TTC549 (cell line): ENCODE results near the gene ATP9B.

Source experiments
- FAIRE-seq: peaks from 2 replicates; lab custom pipeline; 2012; peaks lifted over from hg19 to GRCh38; lab: Jason Lieb, UNC

Gene ATP9B

DNA sequence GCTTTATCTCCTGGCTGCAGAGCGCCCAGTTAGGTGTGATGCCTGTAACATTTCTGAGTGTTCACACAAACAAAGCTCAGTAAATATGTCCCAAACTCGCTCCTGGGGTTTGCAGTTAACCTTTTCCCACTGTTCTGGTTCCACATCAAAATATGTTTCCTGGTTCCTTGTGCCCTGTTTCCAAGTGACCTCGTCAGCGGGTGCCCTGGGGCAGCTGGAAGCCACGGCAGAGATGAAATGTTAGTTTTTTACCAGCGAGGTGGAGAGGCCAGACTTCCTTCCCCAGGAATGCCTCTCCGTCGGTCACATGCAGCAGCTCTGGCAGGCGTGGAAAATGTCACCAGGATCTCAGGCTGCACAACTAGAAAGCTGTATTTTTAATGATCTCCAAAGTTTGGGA lies 344.7 kb downstream of the ATP9B start:
- no peak for FAIRE-seq

DNA sequence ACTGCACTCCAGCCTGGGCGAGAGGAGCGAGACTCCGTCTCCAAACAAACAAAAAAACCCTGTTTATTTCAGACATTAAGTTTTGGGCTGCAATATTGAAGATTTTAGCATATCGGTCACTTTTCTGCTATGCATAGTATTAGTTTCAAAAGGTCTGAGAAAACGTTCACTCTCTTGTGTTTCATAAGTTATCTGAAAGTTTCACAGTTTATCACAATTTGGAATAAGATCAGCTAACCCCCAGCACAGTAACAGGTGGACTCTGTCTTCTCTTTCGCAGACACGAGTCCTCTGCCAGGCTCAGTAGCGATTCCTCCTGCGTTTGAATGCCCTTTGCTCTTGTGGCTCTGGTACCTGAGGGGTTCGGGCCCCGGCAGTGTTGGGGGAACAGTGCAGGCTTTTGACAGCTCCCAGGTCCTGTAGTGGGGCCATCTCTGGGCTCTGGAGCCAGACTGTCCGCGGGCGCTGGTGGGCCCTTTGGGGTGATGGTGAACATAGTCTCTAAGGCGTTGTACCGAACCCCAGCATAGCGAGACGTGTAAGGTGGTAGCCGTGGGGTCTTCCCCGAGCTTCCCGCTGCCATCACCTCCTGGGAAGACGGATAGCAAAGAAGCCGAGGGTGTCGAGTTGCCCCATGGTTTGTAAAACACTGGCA lies 347.0 kb downstream of the ATP9B start:
- FAIRE-seq: no peak

DNA sequence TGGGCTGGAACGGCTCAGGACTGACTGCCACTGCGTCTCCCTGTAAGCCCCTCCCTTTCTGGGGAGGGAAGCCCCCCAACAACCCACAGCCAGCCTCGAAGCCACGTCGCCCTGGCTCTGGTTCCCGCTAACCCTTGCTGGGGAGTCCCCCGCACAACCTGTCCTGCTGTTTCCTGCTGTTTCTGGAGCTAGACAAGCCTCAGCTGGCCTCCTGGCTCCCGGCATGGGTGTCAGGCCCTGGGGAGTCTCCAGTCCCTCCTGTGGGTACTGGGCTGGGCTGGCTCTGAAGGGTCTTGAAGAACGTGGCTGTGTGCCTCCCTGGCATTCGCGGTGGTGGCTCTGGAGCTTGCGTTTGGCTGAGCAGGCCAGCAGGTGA lies 347.5 kb downstream of the ATP9B start:
- FAIRE-seq: no peak

DNA sequence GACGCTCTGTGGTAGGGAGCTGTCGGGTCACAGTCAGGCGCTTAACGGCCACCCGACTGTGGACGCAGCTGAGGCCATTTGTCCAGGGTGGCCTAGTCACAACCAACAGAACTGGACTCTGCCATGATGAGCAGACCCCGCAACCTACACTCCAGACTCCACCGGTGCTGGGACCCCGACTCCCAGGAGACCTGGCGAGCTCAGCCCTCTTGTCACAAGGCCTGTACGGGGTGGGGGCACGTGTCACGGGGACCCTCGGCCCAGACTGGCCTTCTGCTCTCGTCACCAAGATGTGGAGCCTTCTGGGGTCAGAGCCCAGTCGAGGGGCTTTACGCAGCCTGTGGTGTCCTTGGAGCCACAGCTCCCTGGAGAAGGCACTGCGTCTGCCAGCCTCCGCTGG lies 349.0 kb downstream of the ATP9B start:
- no peak for FAIRE-seq

DNA sequence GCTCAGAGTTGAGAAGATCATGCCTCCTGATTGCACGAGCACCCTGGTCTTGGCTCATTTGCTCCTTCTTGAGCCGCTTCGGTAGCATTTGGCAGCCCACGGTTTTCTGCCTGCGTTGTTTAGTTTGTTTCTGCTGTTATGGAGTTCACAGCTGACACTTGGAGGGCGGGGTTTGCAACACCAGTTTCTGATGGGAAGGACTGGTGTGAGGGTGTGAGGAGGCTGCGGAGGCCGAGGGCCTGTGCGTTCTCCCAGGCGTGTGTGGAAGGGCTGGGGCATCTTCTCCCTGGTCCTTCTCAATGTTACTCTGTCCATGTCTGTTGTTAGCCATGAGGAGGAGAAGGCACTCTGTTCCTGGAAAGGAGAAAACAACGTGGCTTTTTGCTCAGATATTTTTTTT lies 349.4 kb downstream of the ATP9B start:
- FAIRE-seq: no peak

DNA sequence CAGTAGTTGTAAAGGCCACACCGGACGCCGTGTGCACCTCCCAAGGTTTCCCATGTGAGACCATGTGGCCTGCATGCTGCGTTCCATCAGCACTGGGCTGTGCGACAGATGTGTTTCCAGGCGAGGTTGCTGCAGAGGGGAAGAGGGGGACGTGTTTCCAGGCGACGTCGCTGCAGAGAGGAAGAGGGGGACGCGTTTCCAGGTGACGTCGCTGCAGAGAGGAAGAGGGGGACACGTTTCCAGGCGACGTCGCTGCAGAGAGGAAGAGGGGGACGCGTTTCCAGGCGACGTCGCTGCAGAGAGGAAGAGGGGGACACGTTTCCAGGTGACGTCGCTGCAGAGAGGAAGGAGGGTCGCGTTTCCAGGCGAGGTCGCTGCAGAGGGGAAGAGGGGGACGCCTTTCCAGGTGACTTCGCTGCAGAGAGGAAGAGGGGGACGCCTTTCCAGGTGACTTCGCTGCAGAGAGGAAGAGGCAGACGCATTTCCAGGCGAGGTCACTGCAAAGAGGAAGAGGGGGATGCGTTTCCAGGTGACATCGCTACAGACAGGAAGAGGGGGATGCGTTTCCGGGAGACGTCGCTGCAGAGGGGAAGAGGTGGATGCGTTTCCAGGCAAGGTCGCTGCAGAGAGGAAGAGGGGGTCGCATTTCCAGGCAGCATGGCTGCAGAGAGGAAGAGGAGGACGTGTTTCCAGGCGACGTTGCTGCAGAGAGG lies 351.0 kb downstream of the ATP9B start:
- FAIRE-seq: no peak

DNA sequence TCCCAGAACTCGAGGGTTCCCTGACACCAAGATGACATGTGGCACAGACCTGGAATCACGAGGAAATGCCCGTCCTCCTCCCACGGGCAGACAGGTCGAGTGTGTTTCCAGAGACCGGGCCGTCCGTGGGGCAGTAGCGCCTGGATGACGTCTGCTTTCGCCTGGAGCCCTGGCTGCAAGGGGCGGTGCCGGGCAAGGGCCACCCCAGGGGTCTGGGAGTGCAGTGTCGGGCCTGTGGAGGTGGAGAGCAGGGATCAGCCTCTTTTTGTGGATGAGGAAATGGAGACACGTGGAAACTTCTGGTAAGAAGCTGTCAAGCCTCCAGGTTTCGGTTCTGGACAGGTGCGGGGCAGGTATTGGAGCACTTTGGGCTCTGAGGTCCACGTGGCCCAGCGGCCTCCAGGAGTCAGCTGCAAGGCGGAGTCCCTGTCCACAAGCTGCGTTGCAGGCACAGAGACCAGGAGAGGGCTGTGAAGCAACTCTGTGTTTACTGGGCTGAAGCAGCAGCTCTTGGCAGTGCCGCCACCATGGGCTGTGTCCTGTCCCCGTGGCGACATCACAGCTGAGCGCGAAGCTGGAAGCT lies 352.2 kb downstream of the ATP9B start:
- no peak for FAIRE-seq

DNA sequence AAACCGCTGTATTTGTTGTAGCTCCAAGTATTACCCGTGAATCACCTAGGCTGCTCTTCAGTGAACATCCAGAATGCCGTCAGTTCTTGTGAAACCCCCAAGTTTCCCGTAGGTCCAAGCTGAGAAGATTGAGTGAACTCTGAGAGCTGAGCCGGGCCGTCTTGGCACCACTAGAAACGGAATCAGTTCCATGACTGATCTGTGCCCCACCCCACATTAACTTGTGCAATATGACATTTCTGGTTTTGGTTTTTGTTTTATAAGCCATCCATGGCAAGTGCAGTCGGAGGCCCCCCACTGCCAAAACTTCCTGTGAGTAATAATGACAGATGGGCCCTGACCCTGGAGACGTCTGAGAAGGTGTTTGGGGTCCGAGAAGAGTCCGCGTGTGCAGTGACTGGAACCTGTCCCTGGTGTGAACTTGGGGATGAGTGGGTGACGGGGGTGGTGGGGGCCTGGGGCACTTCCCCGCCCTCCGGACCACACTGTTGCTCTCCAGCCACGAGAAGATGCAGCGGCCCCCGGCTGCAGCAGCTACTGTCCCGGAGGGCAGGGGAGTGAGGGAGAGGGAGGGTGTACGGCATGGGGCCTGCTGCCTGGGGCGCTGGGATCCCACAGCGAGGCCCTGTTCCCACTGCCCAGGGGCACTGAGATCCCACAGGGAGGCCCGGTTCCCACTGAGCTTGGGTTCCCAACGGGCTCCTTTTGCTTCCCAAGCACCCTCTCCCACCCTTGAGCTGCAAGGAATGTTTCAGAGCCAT lies 353.0 kb downstream of the ATP9B start:
- no peak for FAIRE-seq

DNA sequence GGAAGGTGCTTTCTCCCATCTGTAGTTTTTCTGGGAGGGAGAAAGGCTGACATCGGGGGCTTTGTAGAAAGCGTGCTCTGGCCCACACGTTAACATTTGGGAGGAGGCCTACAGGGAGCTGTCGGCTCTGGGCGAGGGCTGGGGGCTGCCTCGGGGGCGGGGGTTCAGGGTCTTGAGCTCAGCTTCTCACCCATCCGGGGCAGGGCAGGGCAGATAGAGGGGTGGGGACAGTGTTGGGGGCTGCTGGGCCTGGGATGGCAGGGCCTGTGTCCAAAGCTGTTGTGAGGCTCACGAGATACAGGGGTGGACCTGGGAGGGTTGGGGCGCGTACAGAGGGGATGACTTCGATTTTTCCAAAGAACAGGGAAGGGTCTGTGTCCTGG lies 353.6 kb downstream of the ATP9B start:
- FAIRE-seq: no peak

DNA sequence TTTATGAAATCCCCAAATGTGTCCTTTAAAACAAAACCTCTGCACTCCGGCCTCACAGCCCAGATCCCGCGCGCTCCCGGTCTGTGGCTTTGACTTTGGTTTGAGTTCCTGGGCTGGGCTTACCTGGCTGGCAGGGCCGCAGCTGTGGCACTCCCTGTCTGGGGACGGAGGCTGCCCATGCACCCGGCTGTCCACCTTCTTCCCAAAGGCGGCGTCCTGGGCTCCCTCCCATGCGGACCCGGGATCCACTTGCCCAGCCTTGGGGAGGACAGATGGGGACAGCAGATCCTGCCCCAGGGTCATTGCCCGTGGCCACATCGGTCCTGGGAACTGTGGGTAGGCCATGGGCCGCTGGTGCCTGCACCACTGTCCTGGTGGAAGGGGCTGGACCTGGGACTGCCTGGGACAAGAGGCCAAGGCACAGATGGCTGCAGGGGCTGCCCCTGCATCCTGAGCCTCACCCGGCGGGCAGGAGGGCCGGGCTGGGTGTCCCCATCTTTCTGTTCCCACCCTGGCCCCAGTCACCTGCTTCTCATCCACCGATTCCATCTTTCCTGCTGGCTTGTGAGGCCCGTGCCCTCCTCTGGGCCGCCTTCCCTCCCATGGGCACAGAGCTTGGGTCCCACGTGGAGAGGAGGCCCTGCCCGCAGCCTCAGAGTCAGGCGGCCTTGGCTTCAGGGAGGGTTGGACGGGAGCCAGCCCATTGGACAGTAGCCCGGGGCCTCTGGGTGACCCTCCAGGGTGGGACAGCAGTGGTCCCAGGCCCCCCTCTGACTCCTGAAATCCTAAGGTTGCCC lies 354.2 kb downstream of the ATP9B start:
- no peak for FAIRE-seq

DNA sequence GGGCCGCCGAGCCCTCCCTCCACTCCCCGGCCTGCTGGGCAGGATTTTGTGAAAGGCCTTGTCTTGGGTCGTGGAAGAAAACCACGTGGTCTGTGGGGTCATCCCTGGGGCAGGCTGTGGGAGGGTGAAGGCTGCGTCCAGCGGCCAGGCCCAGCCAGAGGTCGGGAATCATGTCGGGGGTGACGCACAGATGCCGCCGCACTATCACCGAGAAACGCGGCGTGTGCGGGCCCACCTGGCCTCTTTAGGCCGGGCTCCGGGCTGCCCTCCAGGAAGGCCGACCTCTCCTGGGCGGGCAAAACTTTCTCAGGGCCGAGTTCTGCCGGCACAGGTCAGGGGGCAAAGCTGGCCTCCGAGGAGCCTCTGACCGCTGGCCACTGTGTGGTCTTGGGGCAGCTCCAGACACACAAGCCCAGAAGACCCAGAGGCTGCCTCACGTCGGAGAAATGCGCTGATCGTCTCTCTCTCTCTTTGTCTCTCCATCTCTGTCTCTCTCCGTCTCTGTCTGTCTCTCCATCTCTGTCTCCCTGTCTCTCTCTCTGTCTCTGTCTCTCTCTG lies 354.9 kb downstream of the ATP9B start:
- FAIRE-seq: no peak

DNA sequence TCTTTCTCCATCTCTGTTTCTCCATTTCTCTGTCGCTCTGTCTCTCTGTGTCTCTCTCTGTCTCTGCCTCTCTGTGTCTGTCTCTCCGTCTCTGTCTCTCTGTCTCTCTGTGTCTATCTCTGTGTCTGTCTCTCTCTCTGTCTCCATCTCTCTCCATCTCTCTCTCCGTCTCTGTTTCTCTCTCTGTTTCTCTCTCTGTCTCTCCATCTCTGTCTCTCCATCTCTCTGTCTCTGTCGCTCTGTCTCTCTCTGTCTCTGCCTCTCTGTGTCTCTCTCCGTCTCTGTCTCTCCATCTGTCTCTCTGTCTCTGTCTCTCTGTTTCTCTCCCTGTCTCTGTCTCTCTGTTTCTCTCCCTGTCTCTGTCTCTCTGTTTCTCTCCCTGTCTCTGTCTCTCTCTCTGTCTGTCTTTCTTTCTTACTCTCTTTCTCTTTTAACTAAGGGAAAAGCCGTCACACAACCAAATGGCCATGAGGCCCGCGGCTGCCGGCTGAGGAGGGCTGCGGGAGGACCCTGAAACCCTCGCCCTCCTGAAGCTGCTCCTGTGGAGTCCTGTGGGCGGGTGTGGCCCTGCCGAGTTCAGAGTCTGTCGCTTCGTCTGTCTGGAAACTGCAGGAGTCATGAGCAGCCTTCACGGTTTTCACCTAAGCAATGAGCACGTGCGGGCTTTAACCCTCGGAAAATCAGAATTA lies 355.8 kb downstream of the ATP9B start:
- FAIRE-seq: no peak

DNA sequence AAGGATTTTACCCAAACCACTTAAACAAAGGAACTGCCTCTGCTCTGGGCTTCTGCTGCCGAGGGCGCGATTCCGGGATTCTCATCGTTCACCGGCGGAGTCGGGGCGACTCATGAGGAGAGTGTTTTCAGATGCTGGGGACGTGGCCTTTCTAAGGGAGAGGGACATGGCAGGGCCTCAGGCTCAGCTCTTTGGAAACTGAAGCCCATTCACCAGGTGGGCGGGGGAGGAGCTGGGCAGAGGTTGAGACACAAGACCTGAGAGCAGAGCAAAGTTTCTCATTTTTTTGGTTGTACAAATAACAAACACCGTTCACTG lies 356.3 kb downstream of the ATP9B start:
- no peak for FAIRE-seq

DNA sequence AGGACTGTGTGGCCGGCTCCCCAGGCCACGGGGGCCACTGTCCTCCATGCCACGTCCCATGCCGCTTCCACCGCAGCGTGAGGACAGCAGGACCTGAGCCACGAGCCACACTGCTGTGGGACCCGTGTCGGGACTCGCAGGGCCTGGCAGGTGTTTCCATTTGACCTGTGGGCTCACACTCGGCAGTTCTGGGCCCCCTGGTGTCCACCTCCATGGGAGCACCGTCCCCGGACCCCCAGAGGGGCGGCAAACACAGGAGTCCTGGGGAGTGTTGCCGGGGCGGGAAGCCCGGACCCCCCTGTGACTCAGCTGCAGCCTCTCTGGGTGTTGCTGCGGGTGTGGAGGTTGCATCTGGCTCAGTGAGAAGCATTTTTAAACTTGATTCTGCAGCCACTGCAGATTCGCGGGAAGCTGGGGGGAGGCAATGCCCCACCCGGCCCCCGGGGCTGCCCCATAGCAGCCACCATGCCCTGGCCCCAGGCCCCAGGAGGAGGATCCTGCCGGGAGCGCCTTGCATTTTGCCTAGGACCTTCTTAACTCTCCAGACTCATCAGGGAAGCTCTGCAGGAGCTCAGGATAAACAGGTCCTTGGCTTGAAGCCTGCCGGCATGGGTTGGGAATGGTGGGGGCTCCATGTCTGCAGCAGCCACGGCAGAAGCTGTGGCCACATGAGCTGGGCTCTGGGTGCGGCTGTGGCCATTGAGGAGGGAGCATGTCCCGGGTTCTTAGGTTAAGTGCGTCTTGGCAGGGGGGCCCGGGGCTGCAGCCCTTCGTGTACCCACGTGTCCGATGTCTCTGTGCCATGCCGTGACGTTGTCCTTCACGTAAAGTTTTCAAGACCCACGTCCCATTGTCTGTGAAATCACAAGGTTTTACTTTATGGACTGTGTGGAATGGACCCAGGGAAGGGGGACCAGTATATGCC lies 357.4 kb downstream of the ATP9B start:
- FAIRE-seq: no peak

DNA sequence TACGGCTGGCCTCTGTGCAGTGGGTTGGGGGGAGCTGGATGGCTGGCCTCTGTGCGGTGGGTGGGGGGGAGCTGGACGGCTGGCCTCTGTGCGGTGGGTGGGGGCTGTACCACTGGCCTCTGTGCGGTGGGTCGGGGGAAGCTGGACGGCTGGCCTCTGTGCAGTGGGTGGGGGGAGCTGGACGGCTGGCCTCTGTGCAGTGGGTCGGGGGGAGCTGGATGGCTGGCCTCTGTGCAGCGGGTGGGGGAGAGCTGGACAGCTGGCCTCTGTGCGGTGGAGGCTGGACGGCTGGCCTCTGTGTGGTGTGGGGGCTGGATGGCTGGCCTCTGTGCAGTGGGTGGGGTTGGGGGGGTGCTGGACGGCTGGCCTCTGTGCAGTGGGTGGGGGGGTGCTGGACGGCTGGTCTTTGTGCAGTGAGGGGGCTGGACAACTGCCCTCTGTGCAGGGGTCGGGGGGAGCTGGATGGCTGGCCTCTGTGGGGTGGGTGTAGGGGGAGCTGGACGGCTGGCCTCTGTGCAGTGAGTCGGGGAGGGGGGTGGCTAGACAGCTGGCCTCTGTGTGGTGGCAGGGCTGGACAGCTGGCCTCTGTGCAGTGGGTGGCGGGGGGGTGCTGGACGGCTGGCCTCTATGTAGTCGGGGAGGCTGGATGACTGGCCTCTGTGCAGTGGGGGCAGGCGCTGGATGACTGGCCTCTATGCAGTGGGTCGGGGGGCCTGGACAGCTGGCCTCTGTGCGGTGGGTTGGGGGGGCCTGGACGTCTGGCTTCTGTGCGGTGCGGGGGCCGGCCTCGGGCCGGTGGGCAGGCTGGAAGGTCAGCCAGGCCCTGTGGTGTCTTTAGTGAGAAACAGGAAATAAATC lies 358.4 kb downstream of the ATP9B start:
- no peak for FAIRE-seq
